ENCODE results near the gene MDN1.

GRCh38 chr6:89789980-89790379 is 29.6 kb downstream of the MDN1 start:
- TF ChIP-seq CTCF (conservative IDR thresholded peaks at IDR 0.05; ENCODE audit: low read depth, low read length) (no peak), RAD21 (IDR thresholded peaks at IDR 0.05; ENCODE audit: low read length) (no peak), POLR2A (IDR thresholded peaks at IDR 0.05; ENCODE audit: low read depth, low read length) (no peak), SMC3 (IDR thresholded peaks at IDR 0.05; ENCODE audit: low read depth, low read length) (no peak)
- TF ChIP-seq, protein P1, sequence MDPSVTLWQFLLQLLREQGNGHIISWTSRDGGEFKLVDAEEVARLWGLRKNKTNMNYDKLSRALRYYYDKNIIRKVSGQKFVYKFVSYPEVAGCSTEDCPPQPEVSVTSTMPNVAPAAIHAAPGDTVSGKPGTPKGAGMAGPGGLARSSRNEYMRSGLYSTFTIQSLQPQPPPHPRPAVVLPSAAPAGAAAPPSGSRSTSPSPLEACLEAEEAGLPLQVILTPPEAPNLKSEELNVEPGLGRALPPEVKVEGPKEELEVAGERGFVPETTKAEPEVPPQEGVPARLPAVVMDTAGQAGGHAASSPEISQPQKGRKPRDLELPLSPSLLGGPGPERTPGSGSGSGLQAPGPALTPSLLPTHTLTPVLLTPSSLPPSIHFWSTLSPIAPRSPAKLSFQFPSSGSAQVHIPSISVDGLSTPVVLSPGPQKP (IDR thresholded peaks at IDR 0.05; ENCODE audit: borderline replicate concordance, low read depth, low read length): no peak
- TF ChIP-seq, protein P2, sequence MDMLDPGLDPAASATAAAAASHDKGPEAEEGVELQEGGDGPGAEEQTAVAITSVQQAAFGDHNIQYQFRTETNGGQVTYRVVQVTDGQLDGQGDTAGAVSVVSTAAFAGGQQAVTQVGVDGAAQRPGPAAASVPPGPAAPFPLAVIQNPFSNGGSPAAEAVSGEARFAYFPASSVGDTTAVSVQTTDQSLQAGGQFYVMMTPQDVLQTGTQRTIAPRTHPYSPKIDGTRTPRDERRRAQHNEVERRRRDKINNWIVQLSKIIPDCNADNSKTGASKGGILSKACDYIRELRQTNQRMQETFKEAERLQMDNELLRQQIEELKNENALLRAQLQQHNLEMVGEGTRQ (IDR thresholded peaks at IDR 0.05; ENCODE audit: low read depth, low read length): no peak
